A549 (cell line): ENCODE data around the gene DHRS4.
"Not testable (repeated sequence)": the region's sequence is repeated elsewhere in the genome, so short reads cannot be mapped to it uniquely, and the experiment has no call there.

ENCODE experiments used
- KDM1A ChIP-seq: fragments of 200-600 bp; sonication (generic); IDR thresholded peaks from 2 replicates; pipeline ENCODE4 v1.6.1; 2016; ENCODE audit warnings: low read depth, mild to moderate bottlenecking
- POLR2A ChIP-seq: IDR thresholded peaks from 2 replicates; pipeline ENCODE4 v1.6.1; 2012; ENCODE audit warnings: mild to moderate bottlenecking, low read length
- RAD21 ChIP-seq, 2 experiments: fragments of >200 bp in 1 of 2; sonication (Bioruptor Twin) in 1 of 2; formaldehyde crosslinking in 1 of 2; IDR thresholded peaks in 1 of 2; conservative IDR thresholded peaks in 1 of 2; 2 replicates in 1 of 2; 3 replicates in 1 of 2; pipeline ENCODE4 v1.6.1; 2012 to 2018; ENCODE audit warnings: inconsistent platforms in 1 of 2
- SREBF2 ChIP-seq: fragments of 450-650 bp; IDR thresholded peaks from 2 replicates; pipeline ENCODE4 v1.6.1; 2014; ENCODE audit warnings: mild to moderate bottlenecking, moderate library complexity
- TF ChIP-seq, protein P1 (sequence below): fragments of >200 bp; sonication (Bioruptor Twin); formaldehyde crosslinking; IDR thresholded peaks from 3 replicates; pipeline ENCODE4 v1.5.1; 2016
- TF ChIP-seq, protein P2 (sequence below): fragments of 200-600 bp; sonication (generic); IDR thresholded peaks from 2 replicates; pipeline ENCODE4 v1.6.1; 2016; ENCODE audit warnings: antibody characterized with exemption, mild to moderate bottlenecking, moderate library complexity
- TF ChIP-seq, protein P3 (sequence below): fragments of >200 bp; sonication (Bioruptor Twin); formaldehyde crosslinking; IDR thresholded peaks from 2 replicates; pipeline ENCODE4 v1.6.1; 2016

DNA sequence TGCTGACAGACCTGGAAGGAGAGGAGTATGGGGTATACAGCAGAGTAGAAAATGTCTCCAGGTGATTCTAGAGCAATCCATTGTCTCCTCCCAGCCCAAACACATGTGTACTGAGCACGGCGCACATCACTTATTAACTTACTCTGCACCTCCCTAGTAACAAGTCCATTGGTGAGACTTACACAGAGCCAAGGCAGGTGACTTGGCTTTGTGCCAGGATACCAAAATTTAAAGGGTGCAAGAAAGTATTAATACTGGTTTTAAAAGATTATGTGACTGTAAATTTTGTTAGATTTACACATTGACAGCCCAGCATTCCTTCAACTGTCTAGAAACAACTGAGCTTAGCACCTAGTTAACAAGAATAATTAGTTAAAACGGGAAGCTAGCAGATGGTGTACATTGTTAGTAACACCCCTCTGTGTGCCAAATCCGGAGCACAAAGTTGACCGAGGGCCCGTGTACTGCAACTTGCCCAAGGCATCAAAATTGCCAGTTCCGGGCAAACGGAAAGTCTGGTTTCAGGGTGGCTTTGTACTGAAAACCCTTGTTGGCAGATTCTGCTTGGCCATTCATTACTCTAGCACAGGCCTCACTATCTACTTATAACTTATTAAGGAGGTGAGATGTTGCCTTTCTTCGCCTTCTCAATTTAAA, 4.5 kb downstream of the DHRS4 start:
- not testable (repeated sequence) for TF ChIP-seq SREBF2; RAD21 (conservative IDR thresholded peaks at IDR 0.05 in 1 of 2, IDR thresholded peaks at IDR 0.05 in 1 of 2); KDM1A; POLR2A
- TF ChIP-seq, protein P1, sequence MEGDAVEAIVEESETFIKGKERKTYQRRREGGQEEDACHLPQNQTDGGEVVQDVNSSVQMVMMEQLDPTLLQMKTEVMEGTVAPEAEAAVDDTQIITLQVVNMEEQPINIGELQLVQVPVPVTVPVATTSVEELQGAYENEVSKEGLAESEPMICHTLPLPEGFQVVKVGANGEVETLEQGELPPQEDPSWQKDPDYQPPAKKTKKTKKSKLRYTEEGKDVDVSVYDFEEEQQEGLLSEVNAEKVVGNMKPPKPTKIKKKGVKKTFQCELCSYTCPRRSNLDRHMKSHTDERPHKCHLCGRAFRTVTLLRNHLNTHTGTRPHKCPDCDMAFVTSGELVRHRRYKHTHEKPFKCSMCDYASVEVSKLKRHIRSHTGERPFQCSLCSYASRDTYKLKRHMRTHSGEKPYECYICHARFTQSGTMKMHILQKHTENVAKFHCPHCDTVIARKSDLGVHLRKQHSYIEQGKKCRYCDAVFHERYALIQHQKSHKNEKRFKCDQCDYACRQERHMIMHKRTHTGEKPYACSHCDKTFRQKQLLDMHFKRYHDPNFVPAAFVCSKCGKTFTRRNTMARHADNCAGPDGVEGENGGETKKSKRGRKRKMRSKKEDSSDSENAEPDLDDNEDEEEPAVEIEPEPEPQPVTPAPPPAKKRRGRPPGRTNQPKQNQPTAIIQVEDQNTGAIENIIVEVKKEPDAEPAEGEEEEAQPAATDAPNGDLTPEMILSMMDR, result not testable (repeated sequence)
- TF ChIP-seq, protein P2, sequence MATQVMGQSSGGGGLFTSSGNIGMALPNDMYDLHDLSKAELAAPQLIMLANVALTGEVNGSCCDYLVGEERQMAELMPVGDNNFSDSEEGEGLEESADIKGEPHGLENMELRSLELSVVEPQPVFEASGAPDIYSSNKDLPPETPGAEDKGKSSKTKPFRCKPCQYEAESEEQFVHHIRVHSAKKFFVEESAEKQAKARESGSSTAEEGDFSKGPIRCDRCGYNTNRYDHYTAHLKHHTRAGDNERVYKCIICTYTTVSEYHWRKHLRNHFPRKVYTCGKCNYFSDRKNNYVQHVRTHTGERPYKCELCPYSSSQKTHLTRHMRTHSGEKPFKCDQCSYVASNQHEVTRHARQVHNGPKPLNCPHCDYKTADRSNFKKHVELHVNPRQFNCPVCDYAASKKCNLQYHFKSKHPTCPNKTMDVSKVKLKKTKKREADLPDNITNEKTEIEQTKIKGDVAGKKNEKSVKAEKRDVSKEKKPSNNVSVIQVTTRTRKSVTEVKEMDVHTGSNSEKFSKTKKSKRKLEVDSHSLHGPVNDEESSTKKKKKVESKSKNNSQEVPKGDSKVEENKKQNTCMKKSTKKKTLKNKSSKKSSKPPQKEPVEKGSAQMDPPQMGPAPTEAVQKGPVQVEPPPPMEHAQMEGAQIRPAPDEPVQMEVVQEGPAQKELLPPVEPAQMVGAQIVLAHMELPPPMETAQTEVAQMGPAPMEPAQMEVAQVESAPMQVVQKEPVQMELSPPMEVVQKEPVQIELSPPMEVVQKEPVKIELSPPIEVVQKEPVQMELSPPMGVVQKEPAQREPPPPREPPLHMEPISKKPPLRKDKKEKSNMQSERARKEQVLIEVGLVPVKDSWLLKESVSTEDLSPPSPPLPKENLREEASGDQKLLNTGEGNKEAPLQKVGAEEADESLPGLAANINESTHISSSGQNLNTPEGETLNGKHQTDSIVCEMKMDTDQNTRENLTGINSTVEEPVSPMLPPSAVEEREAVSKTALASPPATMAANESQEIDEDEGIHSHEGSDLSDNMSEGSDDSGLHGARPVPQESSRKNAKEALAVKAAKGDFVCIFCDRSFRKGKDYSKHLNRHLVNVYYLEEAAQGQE, result not testable (repeated sequence)
- TF ChIP-seq, protein P3, sequence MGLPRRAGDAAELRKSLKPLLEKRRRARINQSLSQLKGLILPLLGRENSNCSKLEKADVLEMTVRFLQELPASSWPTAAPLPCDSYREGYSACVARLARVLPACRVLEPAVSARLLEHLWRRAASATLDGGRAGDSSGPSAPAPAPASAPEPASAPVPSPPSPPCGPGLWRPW, result not testable (repeated sequence)
